Pulmonary artery endothelial cell (primary cell): ENCODE results near the gene DOCK4. TPM values are rescaled to one million over a fixed set of nuclear protein-coding genes. Genes with fewer than 3 reads are reported as not detected.
"Not testable (repeated sequence)": the region's sequence is repeated elsewhere in the genome, so short reads cannot be mapped to it uniquely, and the experiment has no call there.

Experiments
- DNase-seq: peaks from one replicate; pipeline ENCODE4 v3.0.0-alpha.2; 2011; ENCODE audit warnings: low read depth, low spot score
- total RNA-seq: library from RNA; depleted of rRNA; stranded (reverse); fragments of >200 nt; gene quantifications from 2 replicates; pipeline ENCODE4 v1.2.3, GENCODE V29; 2014

The DOCK4 gene
- total RNA-seq, 1 donor from 2014 or later = 198 TPM

GRCh38 chr7:111958431-111958830, 247.8 kb downstream of the DOCK4 start:
- no peak for DNase-seq

- no peak for DNase-seq
Observed at GRCh38 chr7:111955616-111956015, 250.6 kb downstream of the DOCK4 start.

- DNase-seq = no peak
Observed at GRCh38 chr7:111954474-111955381, 251.5 kb downstream of the DOCK4 start.

GRCh38 chr7:111954056-111954455, 252.1 kb downstream of the DOCK4 start:
- no peak for DNase-seq

GRCh38 chr7:111953611-111954010, 252.6 kb downstream of the DOCK4 start:
- no peak for DNase-seq

- DNase-seq = no peak
Observed at GRCh38 chr7:111952783-111953182, 253.4 kb downstream of the DOCK4 start.

GRCh38 chr7:111951052-111951451, 255.1 kb downstream of the DOCK4 start:
- DNase-seq = no peak

GRCh38 chr7:111942450-111943081, 263.6 kb downstream of the DOCK4 start:
- DNase-seq = no peak

GRCh38 chr7:111937163-111937562, 269.0 kb downstream of the DOCK4 start:
- no peak for DNase-seq

GRCh38 chr7:111933609-111934008, 272.6 kb downstream of the DOCK4 start:
- DNase-seq = no peak

- DNase-seq = no peak
Observed at GRCh38 chr7:111931958-111932357, 274.2 kb downstream of the DOCK4 start.

GRCh38 chr7:111931016-111931517, 275.1 kb downstream of the DOCK4 start:
- DNase-seq = no peak

- DNase-seq = no peak
Observed at GRCh38 chr7:111929264-111929663, 276.9 kb downstream of the DOCK4 start.

- DNase-seq = no peak
Observed at GRCh38 chr7:111927353-111928019, 278.7 kb downstream of the DOCK4 start.

- DNase-seq = no peak
Observed at GRCh38 chr7:111920329-111920728, 285.9 kb downstream of the DOCK4 start.

- no peak for DNase-seq
Observed at GRCh38 chr7:111919631-111920179, 286.5 kb downstream of the DOCK4 start.

- no peak for DNase-seq
Observed at GRCh38 chr7:111919164-111919563, 287.0 kb downstream of the DOCK4 start.

- DNase-seq = no peak
Observed at GRCh38 chr7:111918461-111918860, 287.7 kb downstream of the DOCK4 start.

- not testable (repeated sequence) for DNase-seq
Observed at GRCh38 chr7:111917404-111917803, 288.8 kb downstream of the DOCK4 start.

- no peak for DNase-seq
Observed at GRCh38 chr7:111914291-111914690, 291.9 kb downstream of the DOCK4 start.

GRCh38 chr7:111911166-111911961, 294.8 kb downstream of the DOCK4 start:
- no peak for DNase-seq
